Tibial nerve (tissue), 4 donors: ENCODE measurements around the gene MYOD1. TPM values are rescaled to one million over a fixed set of nuclear protein-coding genes. Genes with fewer than 3 reads are reported as not detected.

Source experiments
- DNase-seq, 2 donors: peaks; one replicate each; pipeline ENCODE4 v3.0.0-alpha.2; 2019; ENCODE audit warnings: low spot score in 2 of 2
- H3K27ac ChIP-seq, 4 donors: fragments of 200-600 bp; sonication (generic) in 3 of 4; one replicate each; pipeline ENCODE4 v1.5.1; 2017 to 2019; ENCODE audit warnings: mild to moderate bottlenecking in 1 of 4
- H3K27me3 ChIP-seq, 2 donors: fragments of 200-600 bp; sonication (generic) in 1 of 2; one replicate each; pipeline versions ENCODE4 v1.5.1 to v1.6.0; 2017 to 2019
- H3K36me3 ChIP-seq, 3 donors: fragments of 200-600 bp; sonication (generic); one replicate each; pipeline ENCODE4 v1.5.1; 2018 to 2019
- H3K4me1 ChIP-seq, 4 donors: fragments of 200-600 bp; sonication (generic) in 3 of 4; one replicate each; pipeline ENCODE4 v1.5.1; 2017 to 2019
- H3K4me3 ChIP-seq, 4 donors: fragments of 200-600 bp; sonication (generic) in 3 of 4; one replicate each; pipeline ENCODE4 v1.5.1; 2017 to 2019; ENCODE audit warnings: mild to moderate bottlenecking in 1 of 4, moderate library complexity in 1 of 4
- H3K9me3 ChIP-seq, 4 donors: fragments of 200-600 bp; sonication (generic) in 3 of 4; one replicate each; pipeline ENCODE4 v1.5.1; 2017 to 2019
- CTCF ChIP-seq, 5 experiments: fragments of 200-600 bp in 3 of 5; fragments of 450-650 bp in 2 of 5; sonication (generic) in 3 of 5; IDR thresholded peaks; one replicate each; pipeline ENCODE4 v1.5.1; 2016 to 2019; ENCODE audit warnings: antibody characterized with exemption in 5 of 5, mild to moderate bottlenecking in 3 of 5, moderate library complexity in 2 of 5
- EP300 ChIP-seq, 2 donors: sonication (generic); formaldehyde crosslinking; IDR thresholded peaks; one replicate each; pipeline ENCODE4 v1.6.1; 2017; ENCODE audit warnings: antibody characterized with exemption in 2 of 2, mild to moderate bottlenecking in 1 of 2
- POLR2A ChIP-seq, 2 donors: fragments of 450-650 bp; IDR thresholded peaks; one replicate each; pipeline ENCODE4 v1.6.1; 2017; ENCODE audit warnings: antibody characterized with exemption in 2 of 2, mild to moderate bottlenecking in 2 of 2, moderate library complexity in 2 of 2
- WGBS, 2 donors: methylation state at CpG; one replicate each; pipeline ENCODE4 v1.1.5; 2018; 5-methylcytosine and 5-hydroxymethylcytosine counted together
- total RNA-seq, 4 donors: library from RNA; depleted of rRNA; stranded (reverse); fragments of >200 nt; gene quantifications; one replicate each; pipeline ENCODE4 v1.1.0, GENCODE V29; 2016

MYOD1 gene
- total RNA-seq, 4 donors from 2014 or later, result not detected

GRCh38 chr11:17720796-17721171 lies 1.4 kb downstream of the MYOD1 start:
- no peak overlapping the region for H3K4me3 ChIP-seq
- TF ChIP-seq POLR2A (IDR thresholded peaks at IDR 0.05) (no peak), CTCF (IDR thresholded peaks at IDR 0.05) (no peak), EP300 (IDR thresholded peaks at IDR 0.05) (no peak)
- 1 to 4% methylated on average over 11 to 17 of the region's 24 CpGs for WGBS, 2 donors
- no peak for DNase-seq
- no peaks in the 10 kb centered on the region for H3K36me3 ChIP-seq
- no peaks in the 10 kb centered on the region for H3K9me3 ChIP-seq
- H3K4me1 ChIP-seq, result peaks cover 0 to 36% (median 0%) of the 10 kb centered on the region in 4 donors
- no peak overlapping the region for H3K27ac ChIP-seq
- H3K27me3 ChIP-seq, result peaks cover 0 to 86% of the 10 kb centered on the region in 2 donors

- 9 to 16% methylated on average over 16 to 40 of the region's 56 CpGs for WGBS, 2 donors
- DNase-seq, result no peak
- H3K4me3 ChIP-seq, result no peak overlapping the region
- no peak for TF ChIP-seq CTCF (IDR thresholded peaks at IDR 0.05)
- TF ChIP-seq EP300 (IDR thresholded peaks at IDR 0.05), result no peak
- TF ChIP-seq POLR2A (IDR thresholded peaks at IDR 0.05), result no peak
- H3K4me1 ChIP-seq, result peaks cover 0 to 36% (median 0%) of the 10 kb centered on the region in 4 donors
- no peak overlapping the region for H3K27ac ChIP-seq
- H3K9me3 ChIP-seq, result no peaks in the 10 kb centered on the region
- H3K36me3 ChIP-seq, result no peaks in the 10 kb centered on the region
- peaks cover 0 to 86% of the 10 kb centered on the region in 2 donors for H3K27me3 ChIP-seq
Measured at GRCh38 chr11:17721242-17721999, 2.0 kb downstream of the MYOD1 start.

DNA sequence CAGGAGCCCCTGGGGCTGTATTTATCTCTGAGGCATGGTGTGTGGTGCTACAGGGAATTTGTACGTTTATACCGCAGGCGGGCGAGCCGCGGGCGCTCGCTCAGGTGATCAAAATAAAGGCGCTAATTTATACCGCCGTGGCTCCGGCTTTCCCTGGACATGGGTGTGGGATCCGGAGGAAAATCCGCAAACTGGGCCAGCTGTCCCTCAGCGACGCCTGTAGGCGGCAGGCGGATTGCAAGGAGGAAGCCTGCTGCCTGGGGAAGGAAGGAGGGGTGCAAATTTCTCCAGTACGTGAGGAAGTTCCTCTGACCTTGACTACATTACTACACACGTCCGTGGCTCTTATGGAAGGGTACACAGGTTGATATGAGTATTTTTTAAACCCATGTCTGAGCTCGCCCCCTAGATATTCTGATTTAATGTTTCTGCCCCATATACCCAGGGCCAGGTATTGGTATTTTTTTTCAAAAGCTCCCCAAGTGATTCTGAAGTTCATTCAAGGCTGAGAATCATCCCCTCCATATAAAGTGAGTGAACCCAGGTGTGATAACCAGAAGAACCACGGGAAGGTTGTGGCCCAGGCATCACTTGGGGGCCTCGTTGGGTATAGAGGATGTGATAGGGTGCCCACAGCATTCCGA lies 2.8 kb downstream of the MYOD1 start:
- 10 to 14% methylated on average over 25 of the region's 25 CpGs for WGBS, 2 donors
- H3K36me3 ChIP-seq, result no peaks in the 10 kb centered on the region
- no peak for DNase-seq
- no peak overlapping the region for H3K4me3 ChIP-seq
- TF ChIP-seq CTCF (IDR thresholded peaks at IDR 0.05) (no peak), POLR2A (IDR thresholded peaks at IDR 0.05) (no peak), EP300 (IDR thresholded peaks at IDR 0.05) (no peak)
- peaks cover 0 to 36% (median 0%) of the 10 kb centered on the region in 4 donors for H3K4me1 ChIP-seq
- H3K9me3 ChIP-seq, result no peaks in the 10 kb centered on the region
- H3K27me3 ChIP-seq, result peaks cover 0 to 81% of the 10 kb centered on the region in 2 donors
- H3K27ac ChIP-seq, result no peak overlapping the region

DNA sequence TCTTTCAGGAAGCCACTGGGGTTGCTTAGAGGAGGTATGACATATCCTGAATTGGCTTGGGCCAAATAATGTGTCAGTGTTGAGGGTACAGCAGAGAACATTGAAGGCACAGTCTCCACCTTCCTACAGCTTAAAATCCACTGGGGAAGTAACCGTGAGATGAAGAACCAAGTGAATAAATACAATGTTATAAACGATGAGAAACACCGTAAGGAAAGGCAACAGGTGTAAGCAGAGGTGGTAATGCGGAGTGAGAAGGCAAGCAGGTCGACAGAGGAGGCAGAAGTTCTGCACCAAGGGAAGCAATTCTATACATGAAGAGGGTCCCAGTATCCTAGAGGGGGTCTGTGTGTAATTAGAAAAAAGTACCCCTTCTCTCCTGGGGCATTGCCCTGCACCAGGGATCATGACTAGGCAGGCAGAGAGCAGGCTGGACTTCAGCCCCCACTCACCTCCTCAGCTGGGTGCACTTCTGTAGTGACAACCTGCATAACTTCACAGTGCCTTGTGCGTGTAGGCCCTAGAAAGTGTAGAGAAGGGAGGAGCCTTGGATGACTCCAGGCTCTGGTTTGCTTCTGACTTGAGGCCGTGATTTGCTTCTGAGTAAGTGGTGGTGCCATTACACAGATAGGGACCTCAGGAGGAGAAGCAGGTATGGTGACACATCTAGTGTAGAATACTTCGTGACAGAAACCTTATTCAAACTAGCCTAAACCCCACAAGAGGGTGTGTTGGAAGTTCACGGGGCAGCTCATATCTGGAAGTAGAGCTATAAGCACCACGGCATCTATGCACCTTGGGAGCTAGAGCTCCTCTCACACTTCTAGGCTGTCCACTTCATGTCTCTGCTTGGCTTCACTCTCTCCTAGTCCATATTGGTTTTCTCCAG lies 4.9 kb downstream of the MYOD1 start:
- peaks cover 0 to 76% of the 10 kb centered on the region in 2 donors for H3K27me3 ChIP-seq
- no peak overlapping the region for H3K4me3 ChIP-seq

More for the DNA sequence above, 4.9 kb downstream of the MYOD1 start:
- Histone ChIP-seq H3K27ac (no peak overlapping the region), H3K9me3 (no peaks in the 10 kb centered on the region), H3K4me1 (peaks cover 0 to 29% (median 0%) of the 10 kb centered on the region in 4 donors), H3K36me3 (no peaks in the 10 kb centered on the region)
- TF ChIP-seq EP300 (IDR thresholded peaks at IDR 0.05) (no peak), CTCF (IDR thresholded peaks at IDR 0.05) (no peak), POLR2A (IDR thresholded peaks at IDR 0.05) (no peak)
- no peak for DNase-seq
- WGBS, 2 donors, result 69 to 78% methylated on average over 10 of the region's 10 CpGs
